GM23338 (cell line): ENCODE results near the gene HDAC9. TPM values are rescaled to one million over a fixed set of nuclear protein-coding genes. Genes with fewer than 3 reads are reported as not detected.
A peak's percentile ranks its signal among the peaks of the same experiment; 100 is the strongest.

Experiments
- ATAC-seq: fragments of 200-7000 bp; cut with Tn5 transposase; 3 replicates; pipeline ENCODE4 v1.9.1; 2020
- DNase-seq: peaks from one replicate; pipeline ENCODE4 v3.0.0-alpha.2; 2015; ENCODE audit warnings: low spot score
- H2AFZ ChIP-seq: fragments of 200-600 bp; sonication (generic); 2 replicates; pipeline ENCODE4 v1.8.0; 2016; ENCODE audit warnings: antibody characterized with exemption, mild to moderate bottlenecking, moderate library complexity
- H3F3A ChIP-seq: fragments of 200-600 bp; sonication (generic); replicated peaks from 2 replicates; pipeline ENCODE4 v1.8.0; 2017; ENCODE audit warnings: antibody characterized with exemption, mixed run types, low read depth
- H3K27ac ChIP-seq: fragments of 200-600 bp; sonication (generic); 2 replicates; pipeline ENCODE4 v1.6.1; 2016; ENCODE audit warnings: low read depth
- H3K27me3 ChIP-seq: fragments of 200-600 bp; sonication (generic); 2 replicates; pipeline ENCODE4 v1.8.0; 2016; ENCODE audit warnings: mild to moderate bottlenecking, mixed run types, moderate library complexity; ENCODE audit not compliant: insufficient read depth
- H3K36me3 ChIP-seq: fragments of 200-600 bp; sonication (generic); 2 replicates; pipeline ENCODE4 v1.8.0; 2016; ENCODE audit warnings: mild to moderate bottlenecking; ENCODE audit not compliant: insufficient read depth
- H3K4me1 ChIP-seq: fragments of 200-600 bp; sonication (generic); 2 replicates; pipeline ENCODE4 v1.8.0; 2016; ENCODE audit warnings: mild to moderate bottlenecking, moderate library complexity; ENCODE audit not compliant: insufficient read depth
- H3K4me2 ChIP-seq: fragments of 200-600 bp; sonication (generic); 2 replicates; pipeline ENCODE4 v1.7.1; 2017; ENCODE audit warnings: mixed run types
- H3K4me3 ChIP-seq: fragments of 200-600 bp; sonication (generic); 2 replicates; pipeline ENCODE4 v1.6.1; 2016; ENCODE audit warnings: mixed run types
- H3K79me2 ChIP-seq: fragments of 200-600 bp; sonication (generic); replicated peaks from 2 replicates; pipeline ENCODE4 v1.8.0; 2017; ENCODE audit warnings: mild to moderate bottlenecking; ENCODE audit not compliant: insufficient read depth
- H3K9me2 ChIP-seq: fragments of 200-600 bp; sonication (generic); 2 replicates; pipeline ENCODE4 v1.8.0; 2017; ENCODE audit not compliant: insufficient read depth
- H4K20me1 ChIP-seq: fragments of 200-600 bp; sonication (generic); replicated peaks from 2 replicates; pipeline ENCODE4 v1.8.0; 2017; ENCODE audit warnings: mild to moderate bottlenecking; ENCODE audit not compliant: insufficient read depth
- H3K27ac Mint-ChIP-seq: 2 replicates; pipeline ENCODE4 v1.8.0; 2020; ENCODE audit warnings: inconsistent platforms, mild to moderate bottlenecking, moderate library complexity, mixed read lengths
- H3K27me3 Mint-ChIP-seq: 3 replicates; pipeline ENCODE4 v1.8.0; 2022; ENCODE audit warnings: low read depth, mild to moderate bottlenecking, moderate library complexity, mixed read lengths, inconsistent platforms; ENCODE audit not compliant: insufficient read depth, poor library complexity
- H3K36me3 Mint-ChIP-seq: 3 replicates; pipeline ENCODE4 v1.8.0; 2021; ENCODE audit warnings: low read depth, mild to moderate bottlenecking, inconsistent platforms, moderate library complexity, mixed read lengths
- H3K4me1 Mint-ChIP-seq: 3 replicates; pipeline ENCODE4 v1.8.0; 2020; ENCODE audit warnings: mild to moderate bottlenecking, inconsistent platforms, mixed read lengths
- H3K4me3 Mint-ChIP-seq: 3 replicates; pipeline ENCODE4 v1.8.0; 2021; ENCODE audit warnings: moderate library complexity, mild to moderate bottlenecking, inconsistent platforms, mixed read lengths
- H3K9me3 Mint-ChIP-seq: 3 replicates; pipeline ENCODE4 v1.8.0; 2020; ENCODE audit warnings: moderate library complexity, mild to moderate bottlenecking, inconsistent platforms, mixed read lengths
- CREB1 ChIP-seq: fragments of 250-450 bp; sonication (Bioruptor Pico); IDR thresholded peaks from 2 replicates; pipeline ENCODE4 v1.5.0; 2020; ENCODE audit warnings: low read depth, mild to moderate bottlenecking, moderate library complexity
- EZH2 ChIP-seq: fragments of 200-600 bp; sonication (generic); IDR thresholded peaks from one replicate; pipeline ENCODE4 v1.8.0; 2017; ENCODE audit warnings: antibody characterized with exemption, mild to moderate bottlenecking, low read depth; ENCODE audit not compliant: unreplicated experiment
- EZH2phosphoT487 ChIP-seq: fragments of 200-600 bp; sonication (generic); IDR thresholded peaks from one replicate; pipeline ENCODE4 v1.8.1; 2018; ENCODE audit warnings: antibody characterized with exemption; ENCODE audit not compliant: unreplicated experiment
- JUNB ChIP-seq: IDR thresholded peaks from one replicate; pipeline ENCODE4 v1.6.1; 2016; ENCODE audit warnings: antibody characterized with exemption; ENCODE audit not compliant: unreplicated experiment
- STAT1 ChIP-seq: IDR thresholded peaks from one replicate; pipeline ENCODE4 v1.6.1; 2016; ENCODE audit warnings: antibody characterized with exemption; ENCODE audit not compliant: unreplicated experiment
- ZNF114 ChIP-seq: fragments of 250-450 bp; sonication (Bioruptor Pico); IDR thresholded peaks from 2 replicates; pipeline ENCODE4 v1.5.0; 2020; ENCODE audit warnings: mild to moderate bottlenecking, moderate library complexity
- polyA plus RNA-seq: library from polyadenylated mRNA; unstranded; fragments of >200 nt; fragmentation: Nextera tagmentation; extraction: Ambion mirVana; gene quantifications from 2 replicates; pipeline ENCODE4 v1.2.1, GENCODE V29; 2016
- total RNA-seq: library from RNA; depleted of rRNA; stranded (reverse); fragments of >200 nt; shearing (Covaris generic); gene quantifications from 2 replicates; pipeline ENCODE4 v1.2.3, GENCODE V29; 2014
- TF ChIP-seq, protein P1 (sequence below): IDR thresholded peaks from 2 replicates; pipeline ENCODE4 v1.6.1; 2016; ENCODE audit warnings: antibody characterized with exemption
- TF ChIP-seq, protein P2 (sequence below), 2 experiments: fragments of 200-600 bp in 1 of 2; sonication (generic) in 1 of 2; conservative IDR thresholded peaks; 2 replicates each; pipeline versions ENCODE4 v1.5.1 to v1.6.1; 2016 to 2017; ENCODE audit warnings: antibody characterized with exemption in 2 of 2, low read depth in 2 of 2, mild to moderate bottlenecking in 2 of 2, moderate library complexity in 1 of 2
- TF ChIP-seq, protein P3 (sequence below): fragments of 250-450 bp; sonication (Bioruptor Pico); IDR thresholded peaks from 2 replicates; pipeline ENCODE4 v1.5.0; 2020; ENCODE audit warnings: mild to moderate bottlenecking, moderate library complexity

HDAC9 gene
- total and polyA plus RNA-seq, 2 experiments from 2014 or later: 8.3 to 18.5 TPM

DNA sequence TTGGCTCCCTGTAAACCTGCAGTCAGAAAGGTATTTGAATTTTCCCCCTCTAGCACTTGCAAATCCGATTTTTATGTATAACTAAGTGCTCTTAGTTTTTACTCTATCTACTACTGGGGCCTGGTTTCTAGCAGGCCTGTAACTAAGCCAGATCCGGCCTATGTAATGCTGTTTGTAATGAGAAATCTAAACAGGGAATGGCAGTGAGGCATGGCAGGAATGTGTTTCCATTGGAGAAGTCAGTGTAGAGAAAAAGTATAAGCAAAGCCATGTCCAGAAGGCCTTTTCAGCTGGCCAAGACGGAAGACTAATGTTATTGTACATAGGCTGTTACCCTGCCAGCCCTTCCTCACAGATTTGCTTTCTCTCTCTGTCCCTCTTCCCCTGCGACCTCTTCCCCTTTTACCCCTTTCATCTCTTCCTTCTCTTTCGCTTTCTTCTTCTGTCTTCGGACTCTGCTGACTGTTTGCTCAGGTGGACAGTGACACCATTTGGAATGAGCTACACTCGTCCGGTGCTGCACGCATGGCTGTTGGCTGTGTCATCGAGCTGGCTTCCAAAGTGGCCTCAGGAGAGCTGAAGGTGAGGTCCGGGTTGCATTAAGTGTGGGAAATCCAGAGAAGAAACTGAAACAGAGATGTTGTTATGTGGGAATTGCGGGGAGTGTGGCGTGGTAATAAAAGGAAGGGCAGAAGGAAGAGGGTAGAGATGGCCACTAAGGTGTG is 297.5 kb downstream of the HDAC9 start:
- peak overlapping the region; percentile 32; the same call in 1 of the 2 replicates for H3K27ac Mint-ChIP-seq

More for the DNA sequence above, 297.5 kb downstream of the HDAC9 start:
- Histone ChIP-seq H3K4me3 (no peak overlapping the region), H3K36me3 (no peaks in the 10 kb centered on the region), H3K79me2 (no peaks in the 10 kb centered on the region), H3K4me2 (no peak overlapping the region), H3K9me2 (0 out of 2 replicates have a peak, but pooled peaks cover 6% of the 10 kb centered on the region), H2AFZ (peak overlapping the region; percentile 86; the same call in 1 of the 2 replicates), H3F3A (no peaks in the 10 kb centered on the region), H4K20me1 (no peaks in the 10 kb centered on the region), H3K27ac (no peak overlapping the region), H3K27me3 (no peaks in the 10 kb centered on the region), H3K4me1 (peaks cover 28% of the 10 kb centered on the region)
- H3K4me1 Mint-ChIP-seq: peaks cover 24% of the 10 kb centered on the region
- no peak for TF ChIP-seq STAT1
- TF ChIP-seq, protein P1, sequence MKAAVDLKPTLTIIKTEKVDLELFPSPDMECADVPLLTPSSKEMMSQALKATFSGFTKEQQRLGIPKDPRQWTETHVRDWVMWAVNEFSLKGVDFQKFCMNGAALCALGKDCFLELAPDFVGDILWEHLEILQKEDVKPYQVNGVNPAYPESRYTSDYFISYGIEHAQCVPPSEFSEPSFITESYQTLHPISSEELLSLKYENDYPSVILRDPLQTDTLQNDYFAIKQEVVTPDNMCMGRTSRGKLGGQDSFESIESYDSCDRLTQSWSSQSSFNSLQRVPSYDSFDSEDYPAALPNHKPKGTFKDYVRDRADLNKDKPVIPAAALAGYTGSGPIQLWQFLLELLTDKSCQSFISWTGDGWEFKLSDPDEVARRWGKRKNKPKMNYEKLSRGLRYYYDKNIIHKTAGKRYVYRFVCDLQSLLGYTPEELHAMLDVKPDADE: no peak
- TF ChIP-seq, protein P2, sequence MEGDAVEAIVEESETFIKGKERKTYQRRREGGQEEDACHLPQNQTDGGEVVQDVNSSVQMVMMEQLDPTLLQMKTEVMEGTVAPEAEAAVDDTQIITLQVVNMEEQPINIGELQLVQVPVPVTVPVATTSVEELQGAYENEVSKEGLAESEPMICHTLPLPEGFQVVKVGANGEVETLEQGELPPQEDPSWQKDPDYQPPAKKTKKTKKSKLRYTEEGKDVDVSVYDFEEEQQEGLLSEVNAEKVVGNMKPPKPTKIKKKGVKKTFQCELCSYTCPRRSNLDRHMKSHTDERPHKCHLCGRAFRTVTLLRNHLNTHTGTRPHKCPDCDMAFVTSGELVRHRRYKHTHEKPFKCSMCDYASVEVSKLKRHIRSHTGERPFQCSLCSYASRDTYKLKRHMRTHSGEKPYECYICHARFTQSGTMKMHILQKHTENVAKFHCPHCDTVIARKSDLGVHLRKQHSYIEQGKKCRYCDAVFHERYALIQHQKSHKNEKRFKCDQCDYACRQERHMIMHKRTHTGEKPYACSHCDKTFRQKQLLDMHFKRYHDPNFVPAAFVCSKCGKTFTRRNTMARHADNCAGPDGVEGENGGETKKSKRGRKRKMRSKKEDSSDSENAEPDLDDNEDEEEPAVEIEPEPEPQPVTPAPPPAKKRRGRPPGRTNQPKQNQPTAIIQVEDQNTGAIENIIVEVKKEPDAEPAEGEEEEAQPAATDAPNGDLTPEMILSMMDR (conservative IDR thresholded peaks at IDR 0.05; ENCODE audit: low read depth in 2 of 2): no peak
- no peak for TF ChIP-seq JUNB
- no peak for TF ChIP-seq EZH2phosphoT487
- TF ChIP-seq EZH2: no peak
- TF ChIP-seq, protein P3, sequence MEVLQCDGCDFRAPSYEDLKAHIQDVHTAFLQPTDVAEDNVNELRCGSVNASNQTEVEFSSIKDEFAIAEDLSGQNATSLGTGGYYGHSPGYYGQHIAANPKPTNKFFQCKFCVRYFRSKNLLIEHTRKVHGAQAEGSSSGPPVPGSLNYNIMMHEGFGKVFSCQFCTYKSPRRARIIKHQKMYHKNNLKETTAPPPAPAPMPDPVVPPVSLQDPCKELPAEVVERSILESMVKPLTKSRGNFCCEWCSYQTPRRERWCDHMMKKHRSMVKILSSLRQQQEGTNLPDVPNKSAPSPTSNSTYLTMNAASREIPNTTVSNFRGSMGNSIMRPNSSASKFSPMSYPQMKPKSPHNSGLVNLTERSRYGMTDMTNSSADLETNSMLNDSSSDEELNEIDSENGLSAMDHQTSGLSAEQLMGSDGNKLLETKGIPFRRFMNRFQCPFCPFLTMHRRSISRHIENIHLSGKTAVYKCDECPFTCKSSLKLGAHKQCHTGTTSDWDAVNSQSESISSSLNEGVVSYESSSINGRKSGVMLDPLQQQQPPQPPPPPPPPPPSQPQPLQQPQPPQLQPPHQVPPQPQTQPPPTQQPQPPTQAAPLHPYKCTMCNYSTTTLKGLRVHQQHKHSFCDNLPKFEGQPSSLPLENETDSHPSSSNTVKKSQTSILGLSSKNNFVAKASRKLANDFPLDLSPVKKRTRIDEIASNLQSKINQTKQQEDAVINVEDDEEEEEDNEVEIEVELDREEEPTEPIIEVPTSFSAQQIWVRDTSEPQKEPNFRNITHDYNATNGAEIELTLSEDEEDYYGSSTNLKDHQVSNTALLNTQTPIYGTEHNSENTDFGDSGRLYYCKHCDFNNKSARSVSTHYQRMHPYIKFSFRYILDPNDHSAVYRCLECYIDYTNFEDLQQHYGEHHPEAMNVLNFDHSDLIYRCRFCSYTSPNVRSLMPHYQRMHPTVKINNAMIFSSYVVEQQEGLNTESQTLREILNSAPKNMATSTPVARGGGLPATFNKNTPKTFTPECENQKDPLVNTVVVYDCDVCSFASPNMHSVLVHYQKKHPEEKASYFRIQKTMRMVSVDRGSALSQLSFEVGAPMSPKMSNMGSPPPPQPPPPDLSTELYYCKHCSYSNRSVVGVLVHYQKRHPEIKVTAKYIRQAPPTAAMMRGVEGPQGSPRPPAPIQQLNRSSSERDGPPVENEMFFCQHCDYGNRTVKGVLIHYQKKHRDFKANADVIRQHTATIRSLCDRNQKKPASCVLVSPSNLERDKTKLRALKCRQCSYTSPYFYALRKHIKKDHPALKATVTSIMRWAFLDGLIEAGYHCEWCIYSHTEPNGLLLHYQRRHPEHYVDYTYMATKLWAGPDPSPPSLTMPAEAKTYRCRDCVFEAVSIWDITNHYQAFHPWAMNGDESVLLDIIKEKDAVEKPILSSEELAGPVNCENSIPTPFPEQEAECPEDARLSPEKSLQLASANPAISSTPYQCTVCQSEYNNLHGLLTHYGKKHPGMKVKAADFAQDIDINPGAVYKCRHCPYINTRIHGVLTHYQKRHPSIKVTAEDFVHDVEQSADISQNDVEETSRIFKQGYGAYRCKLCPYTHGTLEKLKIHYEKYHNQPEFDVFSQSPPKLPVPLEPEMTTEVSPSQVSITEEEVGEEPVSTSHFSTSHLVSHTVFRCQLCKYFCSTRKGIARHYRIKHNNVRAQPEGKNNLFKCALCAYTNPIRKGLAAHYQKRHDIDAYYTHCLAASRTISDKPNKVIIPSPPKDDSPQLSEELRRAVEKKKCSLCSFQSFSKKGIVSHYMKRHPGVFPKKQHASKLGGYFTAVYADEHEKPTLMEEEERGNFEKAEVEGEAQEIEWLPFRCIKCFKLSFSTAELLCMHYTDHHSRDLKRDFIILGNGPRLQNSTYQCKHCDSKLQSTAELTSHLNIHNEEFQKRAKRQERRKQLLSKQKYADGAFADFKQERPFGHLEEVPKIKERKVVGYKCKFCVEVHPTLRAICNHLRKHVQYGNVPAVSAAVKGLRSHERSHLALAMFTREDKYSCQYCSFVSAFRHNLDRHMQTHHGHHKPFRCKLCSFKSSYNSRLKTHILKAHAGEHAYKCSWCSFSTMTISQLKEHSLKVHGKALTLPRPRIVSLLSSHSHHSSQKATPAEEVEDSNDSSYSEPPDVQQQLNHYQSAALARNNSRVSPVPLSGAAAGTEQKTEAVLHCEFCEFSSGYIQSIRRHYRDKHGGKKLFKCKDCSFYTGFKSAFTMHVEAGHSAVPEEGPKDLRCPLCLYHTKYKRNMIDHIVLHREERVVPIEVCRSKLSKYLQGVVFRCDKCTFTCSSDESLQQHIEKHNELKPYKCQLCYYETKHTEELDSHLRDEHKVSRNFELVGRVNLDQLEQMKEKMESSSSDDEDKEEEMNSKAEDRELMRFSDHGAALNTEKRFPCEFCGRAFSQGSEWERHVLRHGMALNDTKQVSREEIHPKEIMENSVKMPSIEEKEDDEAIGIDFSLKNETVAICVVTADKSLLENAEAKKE (CRISPR knock-in tag): no peak
- TF ChIP-seq CREB1 (CRISPR knock-in tag): no peak
- no peak for TF ChIP-seq ZNF114 (CRISPR knock-in tag)
- no peak for ATAC-seq
- peaks cover 2% of the 10 kb centered on the region for H3K27me3 Mint-ChIP-seq
- no peaks in the 10 kb centered on the region for H3K36me3 Mint-ChIP-seq
- H3K9me3 Mint-ChIP-seq: no peaks in the 10 kb centered on the region
- DNase-seq: no peak
- no peak overlapping the region for H3K4me3 Mint-ChIP-seq
